Breast epithelium (tissue), 3 donors: ENCODE data around the gene EP300.

Source experiments
- POLR2A ChIP-seq: fragments of 450-650 bp; IDR thresholded peaks from one replicate; pipeline ENCODE4 v1.6.1; 2016; ENCODE audit warnings: antibody characterized with exemption, mild to moderate bottlenecking, moderate library complexity
- POLR2AphosphoS5 ChIP-seq, 3 donors: sonication (generic); formaldehyde crosslinking; IDR thresholded peaks; one replicate each; pipeline ENCODE4 v1.6.1; 2017; ENCODE audit warnings: antibody characterized with exemption in 3 of 3
- TF ChIP-seq, protein P1 (sequence below), 3 donors: fragments of 450-650 bp; IDR thresholded peaks; one replicate each; pipeline ENCODE4 v1.5.1; 2016 to 2017; ENCODE audit warnings: antibody characterized with exemption in 3 of 3, mild to moderate bottlenecking in 3 of 3, moderate library complexity in 3 of 3

DNA sequence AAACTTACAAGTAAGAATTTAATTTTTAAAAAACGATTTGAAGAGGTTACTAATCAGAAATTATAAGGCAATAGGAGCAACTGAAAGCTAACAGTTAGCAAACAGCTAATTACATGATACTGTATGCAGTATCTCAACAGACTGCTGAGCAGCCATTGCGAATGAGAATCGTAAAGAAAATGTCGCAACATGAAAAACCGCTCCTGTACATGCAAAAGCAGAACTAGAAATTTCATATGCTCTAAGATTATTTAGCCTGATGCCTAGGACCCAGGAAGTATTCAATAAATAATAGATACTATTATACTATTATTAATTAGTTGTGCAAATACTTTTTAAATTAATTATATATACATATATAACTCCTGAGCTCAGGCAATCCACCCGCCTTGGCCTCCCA is 48.7 kb upstream of the EP300 start:
- TF ChIP-seq, protein P1, sequence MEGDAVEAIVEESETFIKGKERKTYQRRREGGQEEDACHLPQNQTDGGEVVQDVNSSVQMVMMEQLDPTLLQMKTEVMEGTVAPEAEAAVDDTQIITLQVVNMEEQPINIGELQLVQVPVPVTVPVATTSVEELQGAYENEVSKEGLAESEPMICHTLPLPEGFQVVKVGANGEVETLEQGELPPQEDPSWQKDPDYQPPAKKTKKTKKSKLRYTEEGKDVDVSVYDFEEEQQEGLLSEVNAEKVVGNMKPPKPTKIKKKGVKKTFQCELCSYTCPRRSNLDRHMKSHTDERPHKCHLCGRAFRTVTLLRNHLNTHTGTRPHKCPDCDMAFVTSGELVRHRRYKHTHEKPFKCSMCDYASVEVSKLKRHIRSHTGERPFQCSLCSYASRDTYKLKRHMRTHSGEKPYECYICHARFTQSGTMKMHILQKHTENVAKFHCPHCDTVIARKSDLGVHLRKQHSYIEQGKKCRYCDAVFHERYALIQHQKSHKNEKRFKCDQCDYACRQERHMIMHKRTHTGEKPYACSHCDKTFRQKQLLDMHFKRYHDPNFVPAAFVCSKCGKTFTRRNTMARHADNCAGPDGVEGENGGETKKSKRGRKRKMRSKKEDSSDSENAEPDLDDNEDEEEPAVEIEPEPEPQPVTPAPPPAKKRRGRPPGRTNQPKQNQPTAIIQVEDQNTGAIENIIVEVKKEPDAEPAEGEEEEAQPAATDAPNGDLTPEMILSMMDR (IDR thresholded peaks at IDR 0.05) = no peak
- no peak for TF ChIP-seq POLR2A
- TF ChIP-seq POLR2AphosphoS5 (IDR thresholded peaks at IDR 0.05) = no peak
